Heart left ventricle (tissue), 16 donors: ENCODE results near the gene SSC5D. TPM values are rescaled to one million over a fixed set of nuclear protein-coding genes. Genes with fewer than 3 reads are reported as not detected.

Experiments
- ATAC-seq, 4 donors: fragments of 200-7000 bp; cut with Tn5 transposase; one replicate each; pipeline ENCODE4 v1.9.1; 2020 to 2022; ENCODE audit warnings: moderate library complexity in 4 of 4, mild to moderate bottlenecking in 3 of 4, moderate number of reproducible peaks in 1 of 4
- DNase-seq, 5 donors: peaks; one replicate each; pipeline ENCODE4 v3.0.0-alpha.2; 2020
- H3K27ac ChIP-seq, 12 donors: fragments of 200-600 bp; sonication (generic) in 4 of 12; one replicate each; pipeline versions ENCODE4 v1.5.0 to v1.8.0; 2016 to 2022; ENCODE audit warnings: mild to moderate bottlenecking in 2 of 12
- H3K27me3 ChIP-seq, 9 donors: fragments of 200-600 bp; sonication (generic) in 2 of 9; one replicate each; pipeline versions ENCODE4 v1.5.1 to v1.8.0; 2016 to 2022; ENCODE audit warnings: mild to moderate bottlenecking in 3 of 9
- H3K36me3 ChIP-seq, 9 donors: fragments of 200-600 bp; sonication (generic) in 2 of 9; one replicate each; pipeline versions ENCODE4 v1.5.0 to v1.8.0; 2018 to 2022; ENCODE audit warnings: mild to moderate bottlenecking in 2 of 9
- H3K4me1 ChIP-seq, 12 donors: fragments of 200-600 bp; sonication (generic) in 4 of 12; one replicate each; pipeline versions ENCODE4 v1.5.0 to v1.8.0; 2016 to 2022; ENCODE audit warnings: mild to moderate bottlenecking in 3 of 12
- H3K4me3 ChIP-seq, 12 donors: fragments of 200-600 bp; sonication (generic) in 4 of 12; one replicate each; pipeline versions ENCODE4 v1.5.0 to v1.8.0; 2017 to 2022; ENCODE audit warnings: mild to moderate bottlenecking in 9 of 12, moderate library complexity in 4 of 12
- H3K9me3 ChIP-seq, 12 donors: fragments of 200-600 bp; sonication (generic) in 4 of 12; one replicate each; pipeline versions ENCODE4 v1.5.0 to v1.8.0; 2016 to 2022; ENCODE audit warnings: mild to moderate bottlenecking in 1 of 12
- CTCF ChIP-seq, 12 donors: fragments of 200-600 bp; sonication (generic) in 4 of 12; IDR thresholded peaks; one replicate each; pipeline versions ENCODE4 v1.5.0 to v1.8.0; 2018 to 2022; ENCODE audit warnings: antibody characterized with exemption in 12 of 12, mild to moderate bottlenecking in 5 of 12
- POLR2A ChIP-seq, 2 donors: fragments of 450-650 bp; IDR thresholded peaks; one replicate each; pipeline ENCODE4 v1.6.1; 2017; ENCODE audit warnings: antibody characterized with exemption in 2 of 2, mild to moderate bottlenecking in 2 of 2, moderate library complexity in 2 of 2
- WGBS, 4 donors: extraction: QIAGEN DNeasy Blood & Tissue Kit in 2 of 4; methylation state at CpG; one replicate each; pipeline versions ENCODE4 v1.1.5 to v1.1.7; 2013 to 2018; 5-methylcytosine and 5-hydroxymethylcytosine counted together
- intact Hi-C, 10 donors: fragments of 100-400 bp; cut with DNase I; formaldehyde crosslinking; loops; one replicate each; pipeline versions ENCODE4 v1.11.1 to v1.14.2; 2022
- polyA plus RNA-seq, 2 donors: library from polyadenylated mRNA; stranded (reverse); fragments of 200-250 nt; gene quantifications; one replicate each; pipeline ENCODE4 v1.2.3, GENCODE V29; 2013
- total RNA-seq, 9 donors: library from RNA; depleted of rRNA in 2 of 9; stranded (reverse); fragments of >200 nt in 2 of 9; fragmentation: NEBNext Ultra II Directional in 3 of 9; extraction: Animal tissue kit (Norgen Biotek cat#: 25700) in 3 of 9; gene quantifications; one replicate each; pipeline versions ENCODE4 v1.1.0 to v1.2.4, GENCODE V29; 2016 to 2023
- donor health status: ischemic (EF 13 %, LVEDD 7.1; RV severe dilation, severe dysfunction).
- donor health status: healthy with polysubstance abuse.
- donor health status: DM: no; HTN: yes; CAD: no.
- donor health status: DM: no; HTN: no; CAD: no.
- donor health status: ischemic (EF 25% LVEDD 6.9; RV normal size, moderate dysfunction).
- donor health status: ischemic (EF 25% LVEDD 5.7; RV mildly dilated, moderate dysfunction).
- donor health status: healthy.
- donor health status: DM: yes; HTN: yes; CAD: no.
- donor health status: ischemic (EF 35%, LVEDD 5.7; RV mildly dilated, moderate dysfunction).
- donor health status: nonischemic (EF 11% LVEDD 7.7; RV severe dilation, severe dysfunction).
- donor health status: DM: yes; HTN: yes; CAD: no.
- donor health status: PGD.
- donor health status: ischemic (EF 29% LVEDD 5.4; RV normal size, mild dysfunction).
- donor health status: nonischemic (EF 23%, LVEDD 6.1; RV moderate dilation, normal function).

SSC5D gene
- total and polyA plus RNA-seq, 11 donors: 0.91 to 6.2 (median 3.1) TPM

GRCh38 chr19:55477905-55478304, 10.3 kb upstream of the SSC5D start:
- ATAC-seq (no peak), DNase-seq (no peak)
- peaks cover 0 to 19% (median 8%) of the 10 kb centered on the region in 9 donors for H3K36me3 ChIP-seq
- no peaks in the 10 kb centered on the region for H3K9me3 ChIP-seq
- WGBS, 4 donors: 82 to 85% (median 84%) methylated on average over 13 of the region's 13 CpGs
- TF ChIP-seq POLR2A (IDR thresholded peaks at IDR 0.05) (no peak), CTCF (IDR thresholded peaks at IDR 0.05) (no peak)
- H3K4me1 ChIP-seq: peaks cover 0 to 31% (median 19%) of the 10 kb centered on the region in 12 donors
- peak overlapping the region in 8 of 12 donors; percentile 58 to 81 (median 68) for H3K4me3 ChIP-seq
- no peak overlapping the region for H3K27ac ChIP-seq
- H3K27me3 ChIP-seq: no peaks in the 10 kb centered on the region
- intact Hi-C loops: loop anchor here in 2 of 10 donors (2.0 to 5.0 kb wide), 2 partner anchors 25 to 154 kb away; no protein-coding TSS in a partner anchor

GRCh38 chr19:55478364-55478763, 9.9 kb upstream of the SSC5D start:
- peak in 1 of 5 donors; percentile 25 for DNase-seq
- no peak overlapping the region for H3K27ac ChIP-seq
- TF ChIP-seq CTCF (IDR thresholded peaks at IDR 0.05) (no peak), POLR2A (IDR thresholded peaks at IDR 0.05) (no peak)
- H3K4me3 ChIP-seq: no peak overlapping the region
- H3K4me1 ChIP-seq: peaks cover 0 to 36% (median 19%) of the 10 kb centered on the region in 12 donors
- no peaks in the 10 kb centered on the region for H3K27me3 ChIP-seq
- no peak for ATAC-seq
- intact Hi-C loops: loop anchor here in 1 of 10 donors (5.0 kb wide), 1 partner anchor 154 kb away; no protein-coding TSS in a partner anchor
- no peaks in the 10 kb centered on the region for H3K9me3 ChIP-seq
- whole genome bisulfite sequencing, 4 donors: 83 to 86% (median 84%) methylated on average over 12 of the region's 12 CpGs
- peaks cover 0 to 23% (median 10%) of the 10 kb centered on the region in 9 donors for H3K36me3 ChIP-seq

- no peak for TF ChIP-seq POLR2A (IDR thresholded peaks at IDR 0.05)
- no peak for TF ChIP-seq CTCF (IDR thresholded peaks at IDR 0.05)
- WGBS, 4 donors: 77 to 84% (median 81%) methylated on average over 17 of the region's 17 CpGs
- Histone ChIP-seq H3K4me1 (peaks cover 1 to 42% (median 23%) of the 10 kb centered on the region in 12 donors), H3K36me3 (peaks cover 0 to 23% (median 10%) of the 10 kb centered on the region in 9 donors), H3K4me3 (no peak overlapping the region), H3K9me3 (no peaks in the 10 kb centered on the region), H3K27me3 (no peaks in the 10 kb centered on the region), H3K27ac (peak overlapping the region in 1 of 12 donors; percentile 11)
- peak in 1 of 5 donors; percentile 24 for DNase-seq
- intact Hi-C loops: loop anchor here in 1 of 10 donors (5.0 kb wide), 1 partner anchor 153 kb away; no protein-coding TSS in a partner anchor
- ATAC-seq: no peak
Measured at GRCh38 chr19:55479045-55479444, 9.2 kb upstream of the SSC5D start.

GRCh38 chr19:55479451-55480230, 8.6 kb upstream of the SSC5D start:
- intact Hi-C loops: loop anchor here in 1 of 10 donors (5.0 kb wide), 1 partner anchor 153 kb away; no protein-coding TSS in a partner anchor
- DNase-seq (peak in 1 of 5 donors; percentile 10), ATAC-seq (no peak)
- Histone ChIP-seq H3K36me3 (peaks cover 0 to 23% (median 10%) of the 10 kb centered on the region in 9 donors), H3K9me3 (no peaks in the 10 kb centered on the region), H3K4me3 (no peak overlapping the region), H3K4me1 (peaks cover 7 to 48% (median 29%) of the 10 kb centered on the region in 12 donors), H3K27me3 (peaks cover 0 to under 1% (median 0%) of the 10 kb centered on the region in 9 donors), H3K27ac (peak overlapping the region in 3 of 12 donors; percentile 11 to 21 (median 14))
- TF ChIP-seq CTCF (IDR thresholded peaks at IDR 0.05): no peak
- no peak for TF ChIP-seq POLR2A (IDR thresholded peaks at IDR 0.05)
- WGBS, 4 donors: 69 to 76% (median 72%) methylated on average over 14 to 15 of the region's 15 CpGs
